PC-9 (cell line): ENCODE data around the gene MAPK1.

Experiments
- CTCF ChIP-seq: fragments of 200-600 bp; sonication (generic); conservative IDR thresholded peaks from 2 replicates; pipeline ENCODE4 v1.6.1; 2017; ENCODE audit warnings: mixed run types, antibody characterized with exemption, mild to moderate bottlenecking, moderate library complexity
- EZH2 ChIP-seq: fragments of 200-600 bp; sonication (generic); IDR thresholded peaks from 2 replicates; pipeline ENCODE4 v1.8.0; 2017; ENCODE audit warnings: antibody characterized with exemption, low read depth

- no peak for TF ChIP-seq CTCF
- no peak for TF ChIP-seq EZH2
These were observed 112.9 kb downstream of the MAPK1 start for GRCh38 chr22:21754523-21754922.
